H1 (cell line): ENCODE results near the gene PPME1. TPM values are rescaled to one million over a fixed set of nuclear protein-coding genes. Genes with fewer than 3 reads are reported as not detected.

ENCODE experiments used
- CTCF ChIA-PET: fragments of 300-600 bp; sonication (Branson Sonifier 250); formaldehyde crosslinking; loops from one replicate; lab custom pipeline; 2021; ENCODE audit not compliant: partially characterized antibody; lab: Charles Lee
- POLR2A ChIA-PET: fragments of 300-600 bp; sonication (Branson Sonifier 250); formaldehyde crosslinking; loops from one replicate; lab custom pipeline; 2021; ENCODE audit warnings: inconsistent platforms; ENCODE audit not compliant: partially characterized antibody; lab: Charles Lee
- DNase-seq, 2 experiments: peaks; one replicate each; pipeline versions ENCODE4 v3.0.0 to v3.0.0-alpha.2; 2010 to 2022; ENCODE audit warnings: low spot score in 2 of 2, low read depth in 1 of 2, mixed read lengths in 1 of 2
- FAIRE-seq: peaks from 2 replicates; lab custom pipeline; 2011; peaks lifted over from hg19 to GRCh38; lab: Jason Lieb, UNC
- H2AFZ ChIP-seq: 2 replicates; pipeline ENCODE4 v1.8.1; 2012; ENCODE audit warnings: low read length, inconsistent platforms
- H2AK5ac ChIP-seq: 2 replicates; pipeline ENCODE4 v1.6.1; 2013; ENCODE audit warnings: low read depth, low read length
- H2BK120ac ChIP-seq: replicated peaks from 2 replicates; pipeline ENCODE3; 2013; ENCODE audit warnings: low read depth, low read length, inconsistent platforms
- H2BK12ac ChIP-seq: 2 replicates; pipeline ENCODE4 v1.6.1; 2013; ENCODE audit warnings: low read depth, low read length
- H2BK15ac ChIP-seq: 2 replicates; pipeline ENCODE4 v1.6.1; 2013; ENCODE audit warnings: low read length
- H2BK20ac ChIP-seq: 2 replicates; pipeline ENCODE4 v1.6.1; 2013; ENCODE audit warnings: low read length
- H2BK5ac ChIP-seq: 2 replicates; pipeline ENCODE4 v1.6.1; 2013; ENCODE audit warnings: low read depth, low read length
- H3K14ac ChIP-seq: 2 replicates; pipeline ENCODE4 v1.6.1; 2013; ENCODE audit warnings: inconsistent platforms; ENCODE audit not compliant: insufficient read length
- H3K18ac ChIP-seq: 2 replicates; pipeline ENCODE4 v1.6.1; 2013; ENCODE audit warnings: low read length; ENCODE audit errors: extremely low read depth
- H3K23ac ChIP-seq: 2 replicates; pipeline ENCODE4 v1.6.1; 2013; ENCODE audit warnings: inconsistent platforms; ENCODE audit not compliant: insufficient read length
- H3K23me2 ChIP-seq: 2 replicates; pipeline ENCODE4 v1.6.1; 2013; ENCODE audit warnings: low read depth, low read length
- H3K27ac ChIP-seq: 2 replicates; pipeline ENCODE4 v1.6.1; 2011; ENCODE audit warnings: low read depth, low read length, inconsistent platforms
- H3K27me3 ChIP-seq, 4 experiments: replicated peaks in 1 of 4; 1 replicate in 1 of 4; 2 replicates in 3 of 4; pipeline versions ENCODE4 v1.6.1 to v1.8.1; 2011 to 2013; ENCODE audit warnings: low read length in 3 of 4, mild to moderate bottlenecking in 3 of 4, inconsistent platforms in 2 of 4, mixed read lengths in 2 of 4, moderate library complexity in 1 of 4; ENCODE audit not compliant: control insufficient read depth in 3 of 4, insufficient read depth in 3 of 4; ENCODE audit errors: extremely low read depth in 1 of 4
- H3K36me3 ChIP-seq, 4 experiments: 2 replicates each; pipeline versions ENCODE4 v1.6.1 to v1.8.1; 2011 to 2013; ENCODE audit warnings: mild to moderate bottlenecking in 4 of 4, low read length in 3 of 4, moderate library complexity in 2 of 4, control low read depth in 1 of 4, inconsistent platforms in 1 of 4; ENCODE audit not compliant: insufficient read depth in 4 of 4, control insufficient read depth in 2 of 4
- H3K4ac ChIP-seq: replicated peaks from 2 replicates; pipeline ENCODE3; 2013; ENCODE audit warnings: low read length, low read depth, mixed read lengths, inconsistent platforms; ENCODE audit not compliant: insufficient read length
- H3K4me1 ChIP-seq, 4 experiments: replicated peaks in 1 of 4; 1 replicate in 1 of 4; 2 replicates in 3 of 4; pipeline versions ENCODE4 v1.6.1 to v1.8.1; 2011 to 2013; ENCODE audit warnings: low read length in 3 of 4, inconsistent platforms in 2 of 4, mixed read lengths in 1 of 4; ENCODE audit not compliant: insufficient read depth in 4 of 4, control insufficient read depth in 3 of 4
- H3K4me2 ChIP-seq, 2 experiments: 2 replicates each; pipeline versions ENCODE4 v1.6.1 to v1.8.1; 2011 to 2013; ENCODE audit warnings: low read depth in 2 of 2, low read length in 2 of 2, control low read depth in 1 of 2, inconsistent platforms in 1 of 2, mild to moderate bottlenecking in 1 of 2; ENCODE audit not compliant: insufficient read depth in 1 of 2
- H3K4me3 ChIP-seq, 4 experiments: fragments of 200-600, 300-600 bp in 1 of 4; sonication (generic), shearing (Covaris generic), sonication (Bioruptor Twin) in 1 of 4; 2 replicates each; pipeline versions ENCODE4 v1.5.1 to v1.8.1; 2011 to 2016; ENCODE audit warnings: low read length in 4 of 4, low read depth in 3 of 4, control low read depth in 2 of 4, inconsistent platforms in 2 of 4, mild to moderate bottlenecking in 2 of 4, mixed read lengths in 1 of 4, moderate library complexity in 1 of 4; ENCODE audit not compliant: insufficient read depth in 2 of 4; ENCODE audit errors: extremely low read depth in 1 of 4
- H3K56ac ChIP-seq: replicated peaks from 2 replicates; pipeline ENCODE3; 2013; ENCODE audit warnings: low read depth, mild to moderate bottlenecking, mixed read lengths, low read length, inconsistent platforms; ENCODE audit not compliant: insufficient read length
- H3K79me1 ChIP-seq: 2 replicates; pipeline ENCODE4 v1.6.1; 2013; ENCODE audit warnings: low read depth, low read length, control low read depth
- H3K79me2 ChIP-seq, 2 experiments: 2 replicates each; pipeline versions ENCODE4 v1.6.1 to v1.8.1; 2012 to 2013; ENCODE audit warnings: low read length in 2 of 2, mild to moderate bottlenecking in 2 of 2, inconsistent platforms in 1 of 2; ENCODE audit not compliant: insufficient read depth in 2 of 2, control insufficient read depth in 1 of 2
- H3K9ac ChIP-seq, 4 experiments: replicated peaks in 1 of 4; 1 replicate in 1 of 4; 2 replicates in 3 of 4; pipeline versions ENCODE4 v1.6.1 to v1.8.1; 2011 to 2013; ENCODE audit warnings: low read depth in 3 of 4, low read length in 3 of 4, control low read depth in 2 of 4, mild to moderate bottlenecking in 2 of 4, moderate library complexity in 2 of 4, inconsistent platforms in 1 of 4; ENCODE audit errors: extremely low read depth in 1 of 4
- H3K9me3 ChIP-seq, 2 experiments: 2 replicates each; pipeline versions ENCODE4 v1.6.1 to v1.8.1; 2012 to 2013; ENCODE audit warnings: mild to moderate bottlenecking in 2 of 2, moderate library complexity in 2 of 2, control low read depth in 1 of 2, inconsistent platforms in 1 of 2, low read depth in 1 of 2, low read length in 1 of 2, mixed read lengths in 1 of 2; ENCODE audit not compliant: insufficient read depth in 2 of 2
- H4K20me1 ChIP-seq, 2 experiments: replicated peaks in 1 of 2; 2 replicates each; pipeline versions ENCODE3 to v1.8.1; 2011 to 2013; ENCODE audit warnings: inconsistent platforms in 2 of 2, low read length in 2 of 2, mild to moderate bottlenecking in 1 of 2; ENCODE audit not compliant: insufficient read depth in 2 of 2, control insufficient read depth in 1 of 2
- H4K5ac ChIP-seq: 2 replicates; pipeline ENCODE4 v1.6.1; 2013; ENCODE audit warnings: low read length, low read depth, mixed read lengths, inconsistent platforms; ENCODE audit not compliant: insufficient read length
- H4K8ac ChIP-seq: 2 replicates; pipeline ENCODE4 v1.8.0; 2013; ENCODE audit warnings: mild to moderate bottlenecking, moderate library complexity, low read length, inconsistent platforms; ENCODE audit not compliant: insufficient read depth; ENCODE audit errors: extremely low read depth
- H4K91ac ChIP-seq: replicated peaks from 2 replicates; pipeline ENCODE3; 2013; ENCODE audit warnings: low read length, mixed read lengths, inconsistent platforms; ENCODE audit not compliant: insufficient read length
- CHD1 ChIP-seq: IDR thresholded peaks from 2 replicates; pipeline ENCODE4 v1.6.1; 2012; ENCODE audit warnings: low read depth, low read length, improper control_type of control experiment
- EZH2 ChIP-seq: fragments of 200-600 bp; sonication (generic); IDR thresholded peaks from 2 replicates; pipeline ENCODE4 v1.7.1; 2012; ENCODE audit warnings: low read depth, mild to moderate bottlenecking, moderate library complexity, low read length, inconsistent platforms; ENCODE audit not compliant: severe bottlenecking
- FOSL1 ChIP-seq: IDR thresholded peaks from 2 replicates; pipeline ENCODE4 v1.6.1; 2011; ENCODE audit warnings: mild to moderate bottlenecking, low read depth, low read length, moderate library complexity; ENCODE audit not compliant: insufficient read depth
- GTF2F1 ChIP-seq: IDR thresholded peaks from 2 replicates; pipeline ENCODE4 v1.6.1; 2012; ENCODE audit warnings: low read depth, low read length, improper control_type of control experiment, borderline replicate concordance
- JUND ChIP-seq: IDR thresholded peaks from 2 replicates; pipeline ENCODE4 v1.6.1; 2011; ENCODE audit warnings: mild to moderate bottlenecking, improper control_type of control experiment, low read length
- MAFK ChIP-seq: IDR thresholded peaks from 2 replicates; pipeline ENCODE4 v1.6.1; 2012; ENCODE audit warnings: low read depth, mild to moderate bottlenecking, improper control_type of control experiment, low read length
- NRF1 ChIP-seq: IDR thresholded peaks from 2 replicates; pipeline ENCODE4 v1.6.1; 2011; ENCODE audit warnings: mild to moderate bottlenecking, low read depth, low read length, improper control_type of control experiment
- PHF8 ChIP-seq: fragments of 200-600 bp; sonication (generic); conservative IDR thresholded peaks from 2 replicates; pipeline ENCODE4 v1.7.1; 2012; ENCODE audit warnings: low read depth, mild to moderate bottlenecking, inconsistent platforms, low read length, moderate library complexity
- RXRA ChIP-seq: IDR thresholded peaks from 2 replicates; pipeline ENCODE4 v1.6.1; 2011; ENCODE audit warnings: low read depth, mild to moderate bottlenecking, low read length, moderate library complexity; ENCODE audit not compliant: insufficient read depth
- SIX5 ChIP-seq: IDR thresholded peaks from 2 replicates; pipeline ENCODE4 v1.6.1; 2011; ENCODE audit warnings: mild to moderate bottlenecking, low read depth, low read length
- SP1 ChIP-seq: IDR thresholded peaks from 2 replicates; pipeline ENCODE4 v1.6.1; 2011; ENCODE audit warnings: low read depth, low read length
- SP4 ChIP-seq: IDR thresholded peaks from 2 replicates; pipeline ENCODE4 v1.6.1; 2012; ENCODE audit warnings: low read length, inconsistent platforms
- TCF12 ChIP-seq: IDR thresholded peaks from 2 replicates; pipeline ENCODE4 v1.6.1; 2011; ENCODE audit warnings: low read depth, mild to moderate bottlenecking, low read length
- WGBS, 2 experiments: shearing (Covaris generic) in 1 of 2; methylation state at CpG; one replicate each; pipeline versions ENCODE4 v1.1.6 to v1.1.7; 2013 to 2015; ENCODE audit warnings: low lambda C conversion rate in 2 of 2, mixed read lengths in 2 of 2, inconsistent platforms in 1 of 2, low coverage in 1 of 2, missing lambda C conversion rate in 1 of 2; ENCODE audit not compliant: insufficient replicate concordance in 2 of 2, insufficient coverage in 1 of 2, insufficient read length in 1 of 2; ENCODE audit errors: extremely low coverage in 1 of 2, missing lambda C conversion rate in 1 of 2; 5-methylcytosine and 5-hydroxymethylcytosine counted together
- polyA plus RNA-seq, 7 experiments: library from polyadenylated mRNA; depleted of rRNA in 3 of 7; stranded (reverse) in 5 of 7; unstranded in 2 of 7; fragments of >200 nt in 5 of 7; fragments of 200-250 nt in 2 of 7; gene quantifications; 1 replicate in 5 of 7; 2 replicates in 1 of 7; 4 replicates in 1 of 7; pipeline versions ENCODE4 v1.2.1 to v1.2.3, GENCODE V29; 2011 to 2013; ENCODE audit warnings: missing spikeins in 2 of 7, mixed read lengths in 2 of 7
- total RNA-seq: library from RNA; stranded (reverse); fragmentation: NEBNext Ultra II Directional; extraction: Animal tissue kit (Norgen Biotek cat#: 25700); gene quantifications from 2 replicates; pipeline ENCODE4 v1.2.1, GENCODE V29; 2021

PPME1 gene
- total and polyA plus RNA-seq, 2 of the 8 experiments (the other 6 are each of a cell fraction or from before 2014, with no cell fraction given) = 55.1 to 64.5 TPM

GRCh38 chr11:74253361-74253760, 82.3 kb downstream of the PPME1 start:
- H2BK5ac ChIP-seq = no peak overlapping the region
- no peak overlapping the region for H3K14ac ChIP-seq
- no peak overlapping the region for H3K27ac ChIP-seq
- no peak overlapping the region for H2BK20ac ChIP-seq
- H2BK15ac ChIP-seq = no peak overlapping the region
- H2AFZ ChIP-seq = no peak overlapping the region
- H4K8ac ChIP-seq = no peak overlapping the region
- H3K18ac ChIP-seq = no peak overlapping the region
- no peaks in the 10 kb centered on the region for H3K27me3 ChIP-seq
- peaks cover 0 to 4% (median 4%) of the 10 kb centered on the region in 4 experiments; a peak in 3 of 7 replicates for H3K4me1 ChIP-seq
- DNase-seq (no peak), FAIRE-seq (no peak)
- H4K91ac ChIP-seq = no peak overlapping the region
- 80% methylated on average over 8 of the region's 8 CpGs; no CpG with 5 or more reads in 1 of the 2 experiments for WGBS, 2 experiments
- H3K23ac ChIP-seq = no peak overlapping the region
- no peak overlapping the region for H3K9ac ChIP-seq
- H3K79me2 ChIP-seq = no peaks in the 10 kb centered on the region
- H2BK120ac ChIP-seq = no peak overlapping the region
- no peak overlapping the region for H2AK5ac ChIP-seq
- H3K4me2 ChIP-seq = no peak overlapping the region
- no peaks in the 10 kb centered on the region for H3K79me1 ChIP-seq
- no peak overlapping the region for H3K56ac ChIP-seq
- H2BK12ac ChIP-seq = no peak overlapping the region
- H3K4ac ChIP-seq = no peak overlapping the region
- H3K4me3 ChIP-seq = no peak overlapping the region
- H4K20me1 ChIP-seq = peaks cover 2% of the 10 kb centered on the region in 2 experiments
- TF ChIP-seq MAFK (no peak), SP4 (no peak), CHD1 (no peak), FOSL1 (no peak), EZH2 (no peak), RXRA (no peak), SIX5 (no peak), PHF8 (no peak), SP1 (no peak), TCF12 (no peak), JUND (no peak), NRF1 (no peak), GTF2F1 (no peak)
- ChIA-PET CTCF (interaction anchor here (1.0 to 1.2 kb wide), 4 partner anchors 11 to 197 kb away, joined by 3 to 4 read pairs (median 4); no protein-coding TSS in a partner anchor), POLR2A (no interaction called here)
- peaks cover 5 to 27% (median 17%) of the 10 kb centered on the region in 4 experiments; a peak in 6 of 8 replicates for H3K36me3 ChIP-seq
- H3K23me2 ChIP-seq = no peaks in the 10 kb centered on the region
- H3K9me3 ChIP-seq = no peaks in the 10 kb centered on the region
- no peak overlapping the region for H4K5ac ChIP-seq
